Gastrocnemius medialis (tissue), 4 donors: Measurements from ENCODE around the gene IGSF9B. TPM values are rescaled to one million over a fixed set of nuclear protein-coding genes. Genes with fewer than 3 reads are reported as not detected.

Source experiments
- ATAC-seq, 2 donors: fragments of 150-250 bp; one replicate each; pipeline ENCODE4 v1.9.1; 2016
- DNase-seq, 2 donors: peaks; one replicate each; pipeline ENCODE4 v3.0.0-alpha.2; 2019
- H3K27ac ChIP-seq, 4 donors: fragments of 200-600 bp; sonication (generic); 1 replicate in 1 of 4; 2 replicates in 3 of 4; pipeline ENCODE4 v1.5.1; 2016 to 2018; ENCODE audit warnings: mild to moderate bottlenecking in 2 of 4, moderate library complexity in 1 of 4
- H3K27me3 ChIP-seq, 3 donors: fragments of 200-600 bp; sonication (generic) in 2 of 3; 1 replicate in 1 of 3; 2 replicates in 2 of 3; pipeline versions ENCODE4 v1.5.1 to v1.6.0; 2016 to 2019; ENCODE audit warnings: mild to moderate bottlenecking in 1 of 3, moderate library complexity in 1 of 3
- H3K36me3 ChIP-seq, 2 donors: fragments of 200-600 bp; sonication (generic) in 1 of 2; one replicate each; pipeline ENCODE4 v1.5.1; 2017 to 2018
- H3K4me1 ChIP-seq, 2 donors: fragments of 200-600 bp; sonication (generic) in 1 of 2; one replicate each; pipeline ENCODE4 v1.5.1; 2016 to 2017; ENCODE audit warnings: mild to moderate bottlenecking in 2 of 2
- H3K4me3 ChIP-seq, 4 donors: fragments of 200-600 bp; sonication (generic) in 3 of 4; 1 replicate in 1 of 4; 2 replicates in 3 of 4; pipeline ENCODE4 v1.5.1; 2016 to 2019; ENCODE audit warnings: mild to moderate bottlenecking in 2 of 4
- H3K9me3 ChIP-seq, 3 donors: fragments of 200-600 bp; sonication (generic) in 2 of 3; 1 replicate in 1 of 3; 2 replicates in 2 of 3; pipeline ENCODE4 v1.5.1; 2016 to 2019
- POLR2A ChIP-seq, 2 donors: fragments of 450-650 bp; IDR thresholded peaks; one replicate each; pipeline ENCODE4 v1.6.1; 2017; ENCODE audit warnings: antibody characterized with exemption in 2 of 2, mild to moderate bottlenecking in 2 of 2, moderate library complexity in 2 of 2
- in situ Hi-C, 4 donors: fragments of 200-750 bp; cut with MboI; loops; one replicate each; pipeline versions ENCODE4 v1.15.0 to v1.8.0; 2017; ENCODE audit warnings: low sequenced_read_pairs in 4 of 4
- intact Hi-C: fragments of 100-400 bp; cut with DNase I; formaldehyde crosslinking; loops from one replicate; pipeline ENCODE4 v1.15.1; 2023; ENCODE audit warnings: low total_unique reads
- total RNA-seq, 4 donors: library from RNA; depleted of rRNA; stranded (reverse); fragments of >200 nt; gene quantifications; one replicate each; pipeline versions ENCODE4 v1.1.0 to v1.2.3, GENCODE V29; 2016
- TF ChIP-seq, protein P1 (sequence below), 5 experiments: fragments of 450-650 bp in 3 of 5; fragments of 200-600 bp in 2 of 5; sonication (generic) in 2 of 5; IDR thresholded peaks in 4 of 5; conservative IDR thresholded peaks in 1 of 5; 1 replicate in 4 of 5; 2 replicates in 1 of 5; pipeline ENCODE4 v1.5.1; 2016 to 2019; ENCODE audit warnings: antibody characterized with exemption in 5 of 5, mild to moderate bottlenecking in 3 of 5, moderate library complexity in 3 of 5

Gene IGSF9B
- total RNA-seq, 4 donors from 2014 or later: 0.07 to 2.5 (median 1.4) TPM

DNA sequence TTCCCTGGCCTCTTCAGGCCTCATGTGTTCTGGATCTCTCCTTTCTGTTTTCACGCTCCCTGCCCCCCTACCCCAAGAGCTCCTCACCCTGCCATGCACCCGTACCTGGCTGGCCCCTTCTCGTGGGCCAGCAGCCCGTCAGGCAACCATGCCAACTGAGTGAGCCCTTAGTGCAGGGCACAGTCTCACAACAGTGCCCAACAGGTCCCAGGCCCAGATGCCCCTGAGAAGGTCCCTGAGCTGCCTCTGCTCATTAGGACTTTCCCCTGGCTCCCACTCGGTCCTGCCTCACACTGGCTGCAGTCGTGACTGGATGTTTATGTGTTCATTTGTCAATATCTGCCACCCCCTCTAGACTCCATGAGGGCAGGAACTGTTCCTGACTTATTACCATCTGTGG lies 44.8 kb upstream of the IGSF9B start:
- Histone ChIP-seq H3K27ac (no peak overlapping the region), H3K27me3 (no peaks in the 10 kb centered on the region)
- in situ Hi-C loops: no loop called here

GRCh38 chr11:134001088-134001487 lies 44.3 kb upstream of the IGSF9B start:
- Histone ChIP-seq H3K27ac (no peak overlapping the region), H3K9me3 (no peaks in the 10 kb centered on the region), H3K27me3 (no peaks in the 10 kb centered on the region), H3K4me1 (peaks cover 9 to 14% of the 10 kb centered on the region in 2 donors), H3K4me3 (no peak overlapping the region), H3K36me3 (no peaks in the 10 kb centered on the region)
- no peak for ATAC-seq
- no peak for TF ChIP-seq POLR2A (IDR thresholded peaks at IDR 0.05)
- TF ChIP-seq, protein P1, sequence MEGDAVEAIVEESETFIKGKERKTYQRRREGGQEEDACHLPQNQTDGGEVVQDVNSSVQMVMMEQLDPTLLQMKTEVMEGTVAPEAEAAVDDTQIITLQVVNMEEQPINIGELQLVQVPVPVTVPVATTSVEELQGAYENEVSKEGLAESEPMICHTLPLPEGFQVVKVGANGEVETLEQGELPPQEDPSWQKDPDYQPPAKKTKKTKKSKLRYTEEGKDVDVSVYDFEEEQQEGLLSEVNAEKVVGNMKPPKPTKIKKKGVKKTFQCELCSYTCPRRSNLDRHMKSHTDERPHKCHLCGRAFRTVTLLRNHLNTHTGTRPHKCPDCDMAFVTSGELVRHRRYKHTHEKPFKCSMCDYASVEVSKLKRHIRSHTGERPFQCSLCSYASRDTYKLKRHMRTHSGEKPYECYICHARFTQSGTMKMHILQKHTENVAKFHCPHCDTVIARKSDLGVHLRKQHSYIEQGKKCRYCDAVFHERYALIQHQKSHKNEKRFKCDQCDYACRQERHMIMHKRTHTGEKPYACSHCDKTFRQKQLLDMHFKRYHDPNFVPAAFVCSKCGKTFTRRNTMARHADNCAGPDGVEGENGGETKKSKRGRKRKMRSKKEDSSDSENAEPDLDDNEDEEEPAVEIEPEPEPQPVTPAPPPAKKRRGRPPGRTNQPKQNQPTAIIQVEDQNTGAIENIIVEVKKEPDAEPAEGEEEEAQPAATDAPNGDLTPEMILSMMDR (IDR thresholded peaks at IDR 0.05 in 4 of 5, conservative IDR thresholded peaks at IDR 0.05 in 1 of 5): no peak
- in situ Hi-C loops: no loop called here
- intact Hi-C loops: no loop called here
- DNase-seq: no peak

More for the DNA sequence above, 44.8 kb upstream of the IGSF9B start:
- no peak for ATAC-seq
- H3K36me3 ChIP-seq: no peaks in the 10 kb centered on the region
- H3K4me3 ChIP-seq: no peak overlapping the region
- no peaks in the 10 kb centered on the region for H3K9me3 ChIP-seq
- intact Hi-C loops: no loop called here
- H3K4me1 ChIP-seq: peaks cover 9 to 14% of the 10 kb centered on the region in 2 donors
- no peak for DNase-seq
- TF ChIP-seq, protein P1 (IDR thresholded peaks at IDR 0.05 in 4 of 5, conservative IDR thresholded peaks at IDR 0.05 in 1 of 5): no peak
- TF ChIP-seq POLR2A (IDR thresholded peaks at IDR 0.05): no peak

DNA sequence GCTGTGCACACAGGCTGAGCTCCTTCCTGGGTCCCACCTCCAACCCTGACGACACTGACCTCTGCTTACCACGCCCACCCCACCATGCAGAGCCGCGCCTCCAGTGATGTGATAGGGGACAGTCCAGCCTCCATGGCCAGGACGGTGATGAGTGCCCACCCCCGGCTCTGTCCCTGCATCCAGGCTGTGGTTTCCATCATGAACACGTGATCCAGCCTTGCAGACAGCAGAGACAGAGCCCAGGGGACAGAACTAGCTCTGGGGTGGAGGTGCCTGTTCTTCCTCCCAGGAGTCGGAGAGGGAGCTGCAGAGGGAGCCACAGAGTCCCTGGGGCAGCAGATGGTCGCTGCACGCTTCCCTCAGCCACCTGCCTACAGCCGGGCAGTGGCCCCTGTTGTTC lies 42.6 kb upstream of the IGSF9B start:
- H3K4me3 ChIP-seq: no peak overlapping the region
- no peaks in the 10 kb centered on the region for H3K9me3 ChIP-seq
- H3K4me1 ChIP-seq: peaks cover 5 to 9% of the 10 kb centered on the region in 2 donors
- H3K36me3 ChIP-seq: no peaks in the 10 kb centered on the region
- in situ Hi-C loops (no loop called here), intact Hi-C loops (no loop called here)
- TF ChIP-seq, protein P1 (IDR thresholded peaks at IDR 0.05 in 4 of 5, conservative IDR thresholded peaks at IDR 0.05 in 1 of 5): no peak
- TF ChIP-seq POLR2A (IDR thresholded peaks at IDR 0.05): no peak
- no peak for DNase-seq
- ATAC-seq: no peak
- H3K27ac ChIP-seq: no peak overlapping the region
- no peaks in the 10 kb centered on the region for H3K27me3 ChIP-seq

GRCh38 chr11:133997554-133997953 lies 40.8 kb upstream of the IGSF9B start:
- in situ Hi-C loops: no loop called here
- no peak overlapping the region for H3K27ac ChIP-seq

More at GRCh38 chr11:133997554-133997953, 40.8 kb upstream of the IGSF9B start:
- TF ChIP-seq, protein P1 (IDR thresholded peaks at IDR 0.05 in 4 of 5, conservative IDR thresholded peaks at IDR 0.05 in 1 of 5): no peak
- TF ChIP-seq POLR2A (IDR thresholded peaks at IDR 0.05): no peak
- Histone ChIP-seq H3K9me3 (no peaks in the 10 kb centered on the region), H3K4me3 (no peak overlapping the region), H3K27me3 (no peaks in the 10 kb centered on the region), H3K36me3 (no peaks in the 10 kb centered on the region), H3K4me1 (no peaks in the 10 kb centered on the region)
- DNase-seq: no peak
- no peak for ATAC-seq
- intact Hi-C loops: no loop called here
